Nephron progenitor cell (in vitro differentiated cells): ENCODE measurements around the gene ARMH2.

Source experiments
- DNase-seq: peaks from one replicate; pipeline ENCODE4 v3.0.0; 2021
- H3K27ac Mint-ChIP-seq: 2 replicates; pipeline ENCODE4 v1.8.0; 2021; ENCODE audit warnings: mild to moderate bottlenecking, moderate library complexity, mixed read lengths
- H3K27me3 Mint-ChIP-seq: 2 replicates; pipeline ENCODE4 v1.8.0; 2021; ENCODE audit warnings: mild to moderate bottlenecking, low read depth, mixed read lengths; ENCODE audit not compliant: poor library complexity
- H3K36me3 Mint-ChIP-seq: 2 replicates; pipeline ENCODE4 v1.8.0; 2021; ENCODE audit warnings: low read depth, mixed read lengths
- H3K4me1 Mint-ChIP-seq: 2 replicates; pipeline ENCODE4 v1.8.0; 2021; ENCODE audit warnings: mixed read lengths
- H3K4me3 Mint-ChIP-seq: 2 replicates; pipeline ENCODE4 v1.8.0; 2021; ENCODE audit warnings: mild to moderate bottlenecking, moderate library complexity, mixed read lengths
- H3K9me3 Mint-ChIP-seq: 2 replicates; pipeline ENCODE4 v1.8.0; 2021; ENCODE audit warnings: mild to moderate bottlenecking, moderate library complexity, mixed read lengths
- CTCF ChIP-seq: fragments of 200-600 bp; sonication (generic); IDR thresholded peaks from 2 replicates; pipeline ENCODE4 v1.5.0; 2021; ENCODE audit warnings: antibody characterized with exemption

Gene ARMH2

GRCh38 chr6:24831771-24832716 is 33.3 kb upstream of the ARMH2 start:
- no peak for TF ChIP-seq CTCF
- no peak for DNase-seq
- no peak overlapping the region for H3K4me3 Mint-ChIP-seq
- H3K9me3 Mint-ChIP-seq = peaks cover 7% of the 10 kb centered on the region
- H3K27me3 Mint-ChIP-seq = peaks cover 6% of the 10 kb centered on the region
- peak overlapping the region; percentile 78 for H3K27ac Mint-ChIP-seq
- H3K36me3 Mint-ChIP-seq = no peaks in the 10 kb centered on the region
- H3K4me1 Mint-ChIP-seq = peaks cover 22% of the 10 kb centered on the region

- Mint-ChIP-seq H3K27me3 (peaks cover 6% of the 10 kb centered on the region), H3K4me1 (peaks cover 24% of the 10 kb centered on the region), H3K27ac (no peak overlapping the region), H3K36me3 (no peaks in the 10 kb centered on the region), H3K4me3 (no peak overlapping the region), H3K9me3 (peaks cover 7% of the 10 kb centered on the region)
- TF ChIP-seq CTCF = no peak
- DNase-seq = no peak
These were observed 30.9 kb upstream of the ARMH2 start for GRCh38 chr6:24829657-24830056.

- no peak for DNase-seq
- no peak for TF ChIP-seq CTCF
- Mint-ChIP-seq H3K27ac (no peak overlapping the region), H3K27me3 (peaks cover 3% of the 10 kb centered on the region), H3K4me1 (peaks cover 31% of the 10 kb centered on the region), H3K36me3 (no peaks in the 10 kb centered on the region), H3K4me3 (no peak overlapping the region), H3K9me3 (no peaks in the 10 kb centered on the region)
These were observed 29.3 kb upstream of the ARMH2 start for GRCh38 chr6:24827970-24828369.

- Mint-ChIP-seq H3K4me3 (no peak overlapping the region), H3K27ac (no peak overlapping the region), H3K27me3 (peaks cover 3% of the 10 kb centered on the region), H3K36me3 (no peaks in the 10 kb centered on the region), H3K4me1 (peaks cover 25% of the 10 kb centered on the region), H3K9me3 (no peaks in the 10 kb centered on the region)
- no peak for DNase-seq
- no peak for TF ChIP-seq CTCF
These were observed 28.4 kb upstream of the ARMH2 start for GRCh38 chr6:24827162-24827561.

- Mint-ChIP-seq H3K36me3 (no peaks in the 10 kb centered on the region), H3K27me3 (no peaks in the 10 kb centered on the region), H3K9me3 (no peaks in the 10 kb centered on the region), H3K4me3 (no peak overlapping the region), H3K27ac (no peak overlapping the region), H3K4me1 (peaks cover 9% of the 10 kb centered on the region)
- TF ChIP-seq CTCF = no peak
- DNase-seq = no peak
These were observed 26.5 kb upstream of the ARMH2 start for GRCh38 chr6:24825130-24825630.
